ENCODE data around the gene ANXA4. TPM values are rescaled to one million over a fixed set of nuclear protein-coding genes. Genes with fewer than 3 reads are reported as not detected.
A peak's percentile ranks its signal among the peaks of the same experiment; 100 is the strongest.

ANXA4 gene
- polyA plus RNA-seq, 1 of the 3 experiments (the other 2 are of a cell fraction), result 137 TPM

GRCh38 chr2:69695850-69696216 is 46.1 kb upstream of the ANXA4 start:
- no peaks in the 10 kb centered on the region for H3K27me3 ChIP-seq (ENCODE audit: insufficient read depth)
- H3K27ac ChIP-seq (ENCODE audit: low read depth in 2 of 2, low read length in 1 of 2), result no peak overlapping the region; a peak in 1 of 4 replicates

More at GRCh38 chr2:69695850-69696216, 46.1 kb upstream of the ANXA4 start:
- H3K36me3 ChIP-seq (replicated peaks in 1 of 2; ENCODE audit: control insufficient read depth in 1 of 2, insufficient read depth in 2 of 2, low read length in 1 of 2), result no peaks in the 10 kb centered on the region
- DNase-seq, result no peak
- no peaks in the 10 kb centered on the region for H4K20me1 ChIP-seq (ENCODE audit: insufficient read depth)
- peaks cover 10% of the 10 kb centered on the region for H3F3A ChIP-seq (replicated peaks; ENCODE audit: insufficient read depth)
- H3K4me2 ChIP-seq, result 0 out of 2 replicates have a peak overlapping the region, but pooled peaks have one; percentile 22
- ChIA-PET CTCF (no interaction called here), POLR2A (no interaction called here)
- TF ChIP-seq ZBTB33 (IDR thresholded peaks at IDR 0.05; ENCODE audit: borderline replicate concordance, low read depth) (no peak), SMC3 (IDR thresholded peaks at IDR 0.05; ENCODE audit: low read depth, low read length) (no peak), FOXJ3 (CRISPR knock-in tag; IDR thresholded peaks at IDR 0.05) (no peak), FOXM1 (IDR thresholded peaks at IDR 0.05; ENCODE audit: low read depth) (no peak), PBX3 (IDR thresholded peaks at IDR 0.05) (no peak), MAX (IDR thresholded peaks at IDR 0.05; ENCODE audit: low read depth) (no peak), TEAD4 (IDR thresholded peaks at IDR 0.05; ENCODE audit: borderline replicate concordance, insufficient read depth) (no peak), EZH2phosphoT487 (IDR thresholded peaks at IDR 0.05; ENCODE audit: borderline replicate concordance, low read depth) (no peak), IRF3 (IDR thresholded peaks at IDR 0.05; ENCODE audit: low read depth, low read length) (no peak), MXI1 (IDR thresholded peaks at IDR 0.05; ENCODE audit: low read depth, low read length) (no peak), FOSL2 (IDR thresholded peaks at IDR 0.05; ENCODE audit: borderline replicate concordance, low read depth) (no peak)
- H2AFZ ChIP-seq (ENCODE audit: low read depth), result no peak overlapping the region
- H3K9me2 ChIP-seq, result no peaks in the 10 kb centered on the region
- no peaks in the 10 kb centered on the region for H3K9me3 ChIP-seq
- 46% methylated on average over 2 of the region's 2 CpGs for WGBS (ENCODE audit: low lambda C conversion rate)
- no peaks in the 10 kb centered on the region for H3K79me2 ChIP-seq (ENCODE audit: insufficient read depth)
- no peak overlapping the region for H3K4me3 ChIP-seq (ENCODE audit: low read depth in 2 of 2, low read length in 1 of 2)
- no peak overlapping the region for H3K9ac ChIP-seq
- H3K4me1 ChIP-seq (ENCODE audit: control insufficient read depth in 1 of 2, insufficient read depth in 2 of 2, low read depth in 1 of 2, low read length in 1 of 2), result no peaks in the 10 kb centered on the region

Data from SK-N-SH (cell line).